CD8-positive, alpha-beta memory T cell (primary cell): ENCODE data around the gene DNAJB1. TPM values are rescaled to one million over a fixed set of nuclear protein-coding genes. Genes with fewer than 3 reads are reported as not detected.
"Not testable (repeated sequence)": the region's sequence is repeated elsewhere in the genome, so short reads cannot be mapped to it uniquely, and the experiment has no call there.

Experiments
- CTCF ChIA-PET: fragments of 350-600 bp; sonication (Branson Sonifier 250); formaldehyde crosslinking; loops from one replicate; lab custom pipeline; 2021; ENCODE audit warnings: antibody characterized with exemption; lab: Charles Lee
- POLR2A ChIA-PET: fragments of 350-600 bp; sonication (Branson Sonifier 250); formaldehyde crosslinking; loops from one replicate; lab custom pipeline; 2021; ENCODE audit warnings: antibody characterized with exemption; lab: Charles Lee
- DNase-seq, 5 donors: peaks; one replicate each; pipeline versions ENCODE4 v3.0.0 to v3.0.0-alpha.2; 2020 to 2022; ENCODE audit warnings: mixed read lengths in 1 of 5
- H3K27ac ChIP-seq: one replicate; pipeline ENCODE4 v1.7.0; 2013; ENCODE audit warnings: low read depth, mild to moderate bottlenecking, low read length, moderate library complexity
- H3K27me3 ChIP-seq: 2 replicates; pipeline ENCODE4 v1.7.0; 2013; ENCODE audit warnings: low read length, mild to moderate bottlenecking; ENCODE audit not compliant: insufficient read depth, poor library complexity, severe bottlenecking
- H3K36me3 ChIP-seq: 2 replicates; pipeline ENCODE4 v1.7.0; 2013; ENCODE audit warnings: mild to moderate bottlenecking, low read length, moderate library complexity; ENCODE audit not compliant: insufficient read depth
- H3K4me1 ChIP-seq: 2 replicates; pipeline ENCODE4 v1.7.0; 2013; ENCODE audit warnings: mild to moderate bottlenecking, low read length, moderate library complexity; ENCODE audit not compliant: insufficient read depth
- H3K4me3 ChIP-seq: 2 replicates; pipeline ENCODE4 v1.7.0; 2013; ENCODE audit warnings: mild to moderate bottlenecking, low read length
- H3K9me3 ChIP-seq: 2 replicates; pipeline ENCODE4 v1.7.0; 2013; ENCODE audit warnings: mild to moderate bottlenecking, low read length
- H3K27ac Mint-ChIP-seq, 8 donors: one replicate each; pipeline ENCODE4 v1.8.0; 2020 to 2021; ENCODE audit warnings: mixed read lengths in 8 of 8, mild to moderate bottlenecking in 6 of 8, inconsistent platforms in 3 of 8, moderate library complexity in 3 of 8
- H3K27me3 Mint-ChIP-seq, 2 donors: one replicate each; pipeline ENCODE4 v1.8.0; 2020 to 2021; ENCODE audit warnings: mixed read lengths in 2 of 2, mild to moderate bottlenecking in 1 of 2, moderate library complexity in 1 of 2
- H3K36me3 Mint-ChIP-seq, 3 donors: one replicate each; pipeline ENCODE4 v1.8.0; 2020 to 2021; ENCODE audit warnings: mixed read lengths in 3 of 3, inconsistent platforms in 1 of 3, mild to moderate bottlenecking in 1 of 3
- H3K4me1 Mint-ChIP-seq, 3 donors: one replicate each; pipeline ENCODE4 v1.8.0; 2020 to 2021; ENCODE audit warnings: mixed read lengths in 3 of 3, inconsistent platforms in 1 of 3, mild to moderate bottlenecking in 1 of 3
- H3K4me3 Mint-ChIP-seq, 7 donors: one replicate each; pipeline ENCODE4 v1.8.0; 2020 to 2021; ENCODE audit warnings: mixed read lengths in 7 of 7, mild to moderate bottlenecking in 6 of 7, moderate library complexity in 4 of 7, inconsistent platforms in 2 of 7
- H3K9me3 Mint-ChIP-seq, 5 donors: one replicate each; pipeline ENCODE4 v1.8.0; 2020 to 2022; ENCODE audit warnings: mixed read lengths in 5 of 5, mild to moderate bottlenecking in 3 of 5, moderate library complexity in 2 of 5, inconsistent platforms in 1 of 5
- polyA plus RNA-seq: library from polyadenylated mRNA; unstranded; fragments of 300-500 nt; fragmentation: Illumina TruSeq; gene quantifications from one replicate; pipeline ENCODE4 v1.2.3, GENCODE V29; 2021
- total RNA-seq, 2 experiments: library from RNA; stranded (reverse); gene quantifications; one replicate each; pipeline ENCODE4 v1.2.3, GENCODE V29; 2021

DNAJB1 gene
- total and polyA plus RNA-seq, 3 experiments from 2014 or later, result 98.6 to 385 (median 103) TPM

DNA sequence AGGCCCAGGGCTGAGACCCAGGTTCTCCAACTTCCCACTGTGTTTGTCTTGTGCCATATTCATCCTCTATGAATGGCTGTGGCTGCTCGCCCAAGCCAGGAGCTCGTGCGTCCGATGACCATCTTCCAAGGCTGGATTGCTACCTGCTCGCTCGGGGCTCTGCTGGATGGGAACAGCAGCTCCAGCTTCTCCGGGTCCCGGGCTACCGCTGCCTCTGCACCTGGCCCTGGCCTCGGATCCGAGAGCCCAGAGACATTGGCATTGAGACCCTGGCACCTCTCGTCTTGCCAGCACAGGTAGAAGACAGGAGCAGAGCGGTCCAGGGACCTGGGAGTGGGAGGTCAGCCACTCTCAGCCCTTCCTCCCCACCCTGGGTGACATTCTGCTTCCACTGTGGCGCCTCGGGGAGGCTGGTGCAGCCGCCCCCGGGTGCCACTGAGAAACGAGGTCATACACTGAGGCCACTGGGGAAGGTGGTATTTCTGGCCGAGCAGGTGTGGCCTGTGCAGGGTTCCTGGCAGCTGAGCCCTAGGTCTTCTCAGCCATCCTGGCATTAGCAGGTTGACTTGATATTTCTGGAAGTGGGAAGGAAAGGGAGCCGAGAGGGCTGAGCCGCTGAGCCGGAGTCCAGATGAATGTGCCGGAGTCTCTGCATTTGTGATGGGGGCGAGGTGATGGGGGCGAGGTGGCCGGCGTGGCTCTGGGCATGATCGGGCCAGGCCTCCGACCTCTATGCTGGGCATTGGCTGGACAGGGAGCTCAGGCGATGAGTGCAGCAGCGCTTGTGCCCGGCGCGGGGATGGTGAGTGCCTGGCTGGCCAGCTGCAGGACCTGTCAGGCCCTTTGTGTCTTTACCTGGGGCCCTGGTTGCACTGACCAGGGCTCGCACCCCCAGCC lies 35.1 kb upstream of the DNAJB1 start:
- Mint-ChIP-seq H3K4me3 (peak overlapping the region in 1 of 7 donors; percentile 66), H3K27me3 (no peaks in the 10 kb centered on the region), H3K27ac (peak overlapping the region in 7 of 8 donors; percentile 47 to 93 (median 72)), H3K36me3 (peaks cover 0 to 36% (median 2%) of the 10 kb centered on the region in 3 donors), H3K9me3 (no peaks in the 10 kb centered on the region), H3K4me1 (peaks cover 38 to 66% (median 49%) of the 10 kb centered on the region in 3 donors)
- no peaks in the 10 kb centered on the region for H3K27me3 ChIP-seq
- H3K4me1 ChIP-seq, result peaks cover 43% of the 10 kb centered on the region
- no peak overlapping the region for H3K27ac ChIP-seq
- no peak overlapping the region for H3K4me3 ChIP-seq
- CTCF ChIA-PET, result interaction anchor here (1.0 to 1.6 kb wide), 5 partner anchors 15 to 73 kb away, joined by 3 to 7 read pairs (median 4); no protein-coding TSS in a partner anchor
- no peaks in the 10 kb centered on the region for H3K9me3 ChIP-seq
- POLR2A ChIA-PET, result no interaction called here
- no peak for DNase-seq
- no peaks in the 10 kb centered on the region for H3K36me3 ChIP-seq

DNA sequence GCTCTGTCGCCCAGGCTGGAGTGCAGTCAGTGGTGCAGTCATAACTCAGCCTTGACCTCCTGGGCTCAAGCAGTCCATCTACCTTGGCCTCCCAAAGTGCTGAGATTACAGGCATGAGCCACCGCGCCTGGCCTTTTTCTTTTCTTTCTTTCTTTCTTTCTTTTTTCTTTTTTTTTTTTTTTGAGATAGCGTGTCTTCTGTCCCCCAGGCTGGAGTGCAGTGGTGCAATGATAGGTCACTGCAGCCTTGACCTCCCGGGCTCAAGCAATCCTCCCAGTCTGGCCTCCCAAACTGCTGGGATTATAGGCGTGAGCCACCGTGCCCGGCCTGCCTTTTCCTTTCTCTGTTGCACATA lies 33.8 kb upstream of the DNAJB1 start:
- H3K36me3 ChIP-seq, DNase-seq, H3K9me3 Mint-ChIP-seq, H3K9me3 ChIP-seq, H3K27me3 Mint-ChIP-seq, H3K4me3 ChIP-seq, H3K27me3 ChIP-seq, H3K27ac ChIP-seq: not testable (repeated sequence)
- peak overlapping the region in 3 of 7 donors; percentile 59 to 72 (median 70) for H3K4me3 Mint-ChIP-seq
- peak overlapping the region in 5 of 8 donors; percentile 70 to 94 (median 90) for H3K27ac Mint-ChIP-seq
- ChIA-PET POLR2A (interaction anchor here (1.9 to 2.5 kb wide), 2 partner anchors 29 to 45 kb away, joined by 6 to 8 read pairs; no protein-coding TSS in a partner anchor), CTCF (interaction anchor here (0.6 to 2.3 kb wide), 11 partner anchors 8 to 274 kb away, joined by 3 to 42 read pairs (median 3); no protein-coding TSS in a partner anchor)
- peaks cover 39 to 67% (median 44%) of the 10 kb centered on the region in 3 donors for H3K4me1 Mint-ChIP-seq
- H3K4me1 ChIP-seq, result peaks cover 43% of the 10 kb centered on the region
- peaks cover 0 to 36% (median 2%) of the 10 kb centered on the region in 3 donors for H3K36me3 Mint-ChIP-seq

DNA sequence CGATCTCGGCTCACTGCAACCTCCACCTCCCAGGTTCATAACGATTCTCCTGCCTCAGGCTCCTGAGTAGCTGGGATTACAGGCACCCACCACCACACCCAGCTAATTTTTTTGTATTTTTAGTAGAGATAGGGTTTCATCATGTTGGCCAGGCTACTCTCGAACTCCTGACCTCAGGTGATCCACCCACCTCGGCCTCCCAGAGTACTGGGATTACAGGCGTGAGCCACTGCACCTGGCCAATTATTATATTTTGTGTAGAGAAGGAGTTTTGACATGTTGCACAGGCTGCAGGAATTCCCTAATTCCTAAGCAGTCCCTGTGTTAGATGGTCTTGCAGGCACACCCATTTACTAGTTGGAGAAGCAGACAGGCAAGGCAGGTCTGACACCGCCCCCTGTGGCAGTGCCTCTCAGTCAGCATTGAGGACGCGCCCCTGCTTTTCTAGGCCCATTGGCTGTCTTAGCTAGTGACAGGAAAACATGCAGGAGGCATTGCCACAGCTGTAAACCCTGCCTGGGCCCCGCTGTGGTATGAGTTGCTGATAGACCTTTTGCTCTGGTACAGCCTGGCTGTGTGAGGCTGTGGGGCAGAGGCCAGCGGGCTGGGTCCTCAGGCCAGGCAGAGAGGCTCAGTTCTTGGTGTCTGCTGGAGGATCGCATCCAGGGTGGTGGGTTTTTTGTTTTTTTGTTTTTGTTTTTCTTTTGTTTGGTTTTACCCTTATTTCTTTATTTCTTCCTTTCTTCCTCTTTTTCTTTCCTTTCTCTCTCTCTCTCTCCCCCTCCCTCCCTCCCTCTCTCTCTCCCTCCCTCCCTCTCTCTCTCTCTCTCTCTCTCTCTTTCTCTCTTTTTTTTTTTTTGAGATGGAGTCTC lies 33.2 kb upstream of the DNAJB1 start:
- Mint-ChIP-seq H3K27ac (peak overlapping the region in 7 of 8 donors; percentile 78 to 94 (median 89)), H3K4me3 (peak overlapping the region in 6 of 7 donors; percentile 51 to 84 (median 60)), H3K4me1 (peaks cover 35 to 65% (median 40%) of the 10 kb centered on the region in 3 donors), H3K36me3 (peaks cover 0 to 36% (median 2%) of the 10 kb centered on the region in 3 donors)
- not testable (repeated sequence) for H3K27ac ChIP-seq, H3K27me3 ChIP-seq, H3K4me3 ChIP-seq, H3K9me3 ChIP-seq, H3K36me3 ChIP-seq, H3K9me3 Mint-ChIP-seq, H3K27me3 Mint-ChIP-seq
- peaks cover 38% of the 10 kb centered on the region for H3K4me1 ChIP-seq
- ChIA-PET POLR2A (interaction anchor here (0.6 to 2.5 kb wide), 3 partner anchors 29 to 44 kb away, joined by 3 to 8 read pairs (median 6); no protein-coding TSS in a partner anchor), CTCF (interaction anchor here (0.6 to 2.3 kb wide), 11 partner anchors 18 to 274 kb away, joined by 3 to 42 read pairs (median 3); no protein-coding TSS in a partner anchor)
- DNase-seq, result peak; percentile 65 to 86 (median 75)

DNA sequence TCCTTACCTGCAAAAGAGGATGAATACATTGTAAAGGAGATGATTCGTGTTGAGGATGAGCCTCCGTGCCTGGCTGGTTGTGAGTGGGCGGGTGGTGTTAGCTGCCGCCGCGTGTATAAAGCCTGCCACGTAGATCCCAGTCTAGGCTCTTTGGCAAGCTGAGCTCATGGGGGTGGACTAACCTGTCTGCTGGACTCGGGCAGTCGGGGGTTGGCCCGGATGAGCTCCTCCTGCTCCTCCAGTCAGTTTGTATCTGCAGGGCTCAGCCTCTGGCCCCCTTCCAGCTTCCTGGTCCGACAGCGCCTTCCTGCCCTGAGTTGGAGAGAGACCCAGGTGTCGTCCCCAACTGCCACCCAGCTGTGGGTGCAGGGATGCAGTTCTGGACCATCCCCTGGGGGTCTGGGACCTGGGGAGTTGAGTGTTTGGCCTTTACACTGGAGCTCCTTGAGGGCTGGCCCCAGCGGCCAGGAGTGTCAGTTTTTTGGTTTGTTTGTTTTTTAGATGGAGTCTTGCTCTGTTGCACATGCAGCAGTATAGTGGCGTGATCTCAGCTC lies 32.1 kb upstream of the DNAJB1 start:
- H3K27me3 ChIP-seq, result no peaks in the 10 kb centered on the region
- peak overlapping the region; percentile 21 for H3K27ac ChIP-seq
- Mint-ChIP-seq H3K27me3 (no peaks in the 10 kb centered on the region), H3K36me3 (peaks cover 0 to 44% (median 2%) of the 10 kb centered on the region in 3 donors), H3K4me3 (peak overlapping the region in 1 of 7 donors; percentile 13), H3K9me3 (no peaks in the 10 kb centered on the region), H3K27ac (peak overlapping the region in 5 of 8 donors; percentile 12 to 91 (median 53)), H3K4me1 (peaks cover 31 to 65% (median 34%) of the 10 kb centered on the region in 3 donors)
- no peak overlapping the region for H3K4me3 ChIP-seq
- peaks cover 30% of the 10 kb centered on the region for H3K4me1 ChIP-seq
- no peaks in the 10 kb centered on the region for H3K36me3 ChIP-seq
- DNase-seq, result no peak
- H3K9me3 ChIP-seq, result no peaks in the 10 kb centered on the region
- POLR2A ChIA-PET, result interaction anchor here (1.1 to 2.5 kb wide), 3 partner anchors 28 to 43 kb away, joined by 4 to 8 read pairs (median 6); partner anchors contain the start of gene DNAJB1
- CTCF ChIA-PET, result interaction anchor here (0.7 to 2.3 kb wide), 7 partner anchors 13 to 69 kb away, joined by 3 to 42 read pairs (median 4); partner anchors contain the start of gene NDUFB7

DNA sequence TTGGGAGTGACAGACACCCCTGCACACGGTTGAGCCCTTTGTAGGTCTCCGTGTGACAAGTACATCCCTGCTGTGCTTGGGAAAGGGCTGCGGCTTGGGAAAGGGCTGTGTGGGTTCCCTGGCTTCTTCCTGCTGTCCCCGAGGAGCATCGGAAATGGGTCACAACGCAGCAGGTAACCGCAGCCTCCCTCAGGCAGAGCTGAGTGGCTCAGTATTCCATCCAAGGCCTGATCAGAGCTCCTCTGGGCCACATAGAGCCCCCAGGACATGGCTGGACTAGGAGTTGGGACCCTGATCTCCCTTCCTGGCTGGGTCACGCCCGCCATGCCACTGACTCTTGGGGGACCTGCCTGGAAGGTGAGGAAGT lies 27.5 kb upstream of the DNAJB1 start:
- peak overlapping the region in 1 of 8 donors; percentile 9 for H3K27ac Mint-ChIP-seq
- ChIA-PET CTCF (interaction anchor here (1.3 kb wide), 1 partner anchor 39 kb away, joined by 4 read pairs; no protein-coding TSS in a partner anchor), POLR2A (interaction anchor here (0.7 kb wide), 1 partner anchor 12 kb away, joined by 6 read pairs; no protein-coding TSS in a partner anchor)
- Histone ChIP-seq H3K4me3 (no peak overlapping the region), H3K9me3 (no peaks in the 10 kb centered on the region), H3K4me1 (peaks cover 8% of the 10 kb centered on the region), H3K27ac (no peak overlapping the region), H3K36me3 (no peaks in the 10 kb centered on the region), H3K27me3 (no peaks in the 10 kb centered on the region)
- H3K4me1 Mint-ChIP-seq, result peaks cover 17 to 58% (median 25%) of the 10 kb centered on the region in 3 donors
- no peak overlapping the region for H3K4me3 Mint-ChIP-seq
- peaks cover 0 to 53% (median 2%) of the 10 kb centered on the region in 3 donors for H3K36me3 Mint-ChIP-seq
- DNase-seq, result no peak
- no peaks in the 10 kb centered on the region for H3K27me3 Mint-ChIP-seq
- H3K9me3 Mint-ChIP-seq, result no peaks in the 10 kb centered on the region

DNA sequence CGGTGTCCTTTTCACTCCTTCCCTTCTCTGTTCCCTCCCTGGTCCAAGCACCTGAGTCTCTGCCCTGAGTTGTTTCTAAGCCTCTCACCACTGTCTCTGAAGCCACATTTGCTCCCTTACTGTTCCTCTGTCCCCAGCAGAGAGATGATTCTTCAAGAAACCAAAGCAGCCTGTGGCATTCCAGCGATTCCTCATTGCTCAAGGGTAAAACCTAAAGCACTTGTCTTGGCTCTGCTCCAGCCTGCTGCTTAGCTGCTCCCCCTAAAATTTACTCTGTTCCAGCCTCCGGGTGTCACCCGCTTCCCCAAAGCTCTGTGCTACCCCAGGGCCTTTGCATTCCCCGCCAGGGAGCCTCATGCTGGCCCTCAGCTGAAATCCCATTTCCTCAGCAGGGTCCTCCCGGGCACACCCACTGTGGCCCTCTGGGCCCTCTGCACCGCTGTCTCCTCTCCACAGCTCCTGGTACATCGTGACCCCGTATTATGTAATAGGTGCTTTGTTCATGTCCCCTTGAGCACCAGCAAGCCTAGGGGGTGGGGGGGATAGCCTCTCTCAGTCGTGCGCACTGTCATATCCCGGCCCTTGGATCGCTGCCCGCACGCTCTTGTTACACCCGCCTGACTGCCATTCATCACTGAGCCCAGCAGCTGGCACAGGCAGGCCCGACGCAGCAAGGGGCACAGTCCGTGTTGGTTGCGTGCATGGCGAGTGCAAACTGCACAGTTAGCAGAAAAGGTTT lies 26.9 kb upstream of the DNAJB1 start:
- no peak for DNase-seq
- Histone ChIP-seq H3K36me3 (no peaks in the 10 kb centered on the region), H3K4me1 (peaks cover 2% of the 10 kb centered on the region), H3K27ac (no peak overlapping the region), H3K4me3 (no peak overlapping the region), H3K27me3 (no peaks in the 10 kb centered on the region), H3K9me3 (no peaks in the 10 kb centered on the region)
- Mint-ChIP-seq H3K4me3 (peak overlapping the region in 1 of 7 donors; percentile 10), H3K9me3 (no peaks in the 10 kb centered on the region), H3K36me3 (peaks cover 0 to 48% (median 2%) of the 10 kb centered on the region in 3 donors), H3K27ac (peak overlapping the region in 4 of 8 donors; percentile 20 to 73 (median 51)), H3K4me1 (peaks cover 16 to 54% (median 22%) of the 10 kb centered on the region in 3 donors), H3K27me3 (no peaks in the 10 kb centered on the region)
- CTCF ChIA-PET, result interaction anchor here (0.5 to 1.7 kb wide), 3 partner anchors 11 to 40 kb away, joined by 3 to 4 read pairs (median 4); no protein-coding TSS in a partner anchor
- POLR2A ChIA-PET, result interaction anchor here (0.7 kb wide), 1 partner anchor 12 kb away, joined by 6 read pairs; no protein-coding TSS in a partner anchor
